Upper lobe of left lung (tissue), 6 donors: ENCODE measurements around the gene ZNF554. TPM values are rescaled to one million over a fixed set of nuclear protein-coding genes. Genes with fewer than 3 reads are reported as not detected.

ENCODE experiments used
- ATAC-seq, 2 donors: fragments of 200-7000 bp; cut with Tn5 transposase; one replicate each; pipeline ENCODE4 v1.9.1; 2022; ENCODE audit warnings: mild to moderate bottlenecking in 2 of 2, moderate library complexity in 2 of 2; ENCODE audit not compliant: low FRiP score in 2 of 2
- DNase-seq, 2 donors: peaks; one replicate each; pipeline ENCODE4 v3.0.0-alpha.2; 2019 to 2020
- H3K27ac ChIP-seq, 4 donors: fragments of 200-600 bp; sonication (generic); one replicate each; pipeline ENCODE4 v1.5.1; 2016 to 2019
- H3K27me3 ChIP-seq, 4 donors: fragments of 200-600 bp; sonication (generic); one replicate each; pipeline ENCODE4 v1.5.1; 2017 to 2019
- H3K36me3 ChIP-seq, 4 donors: fragments of 200-600 bp; sonication (generic); one replicate each; pipeline ENCODE4 v1.5.1; 2016 to 2019
- H3K4me1 ChIP-seq, 4 donors: fragments of 200-600 bp; sonication (generic); one replicate each; pipeline ENCODE4 v1.5.1; 2018 to 2019
- H3K4me3 ChIP-seq, 4 donors: fragments of 200-600 bp; sonication (generic); one replicate each; pipeline ENCODE4 v1.5.1; 2017 to 2019; ENCODE audit warnings: mild to moderate bottlenecking in 2 of 4, moderate library complexity in 1 of 4
- H3K9me3 ChIP-seq, 4 donors: fragments of 200-600 bp; sonication (generic); one replicate each; pipeline ENCODE4 v1.5.1; 2018 to 2019
- CTCF ChIP-seq, 6 experiments: fragments of 450-650 bp in 4 of 6; fragments of 200-600 bp in 2 of 6; sonication (generic) in 2 of 6; IDR thresholded peaks; one replicate each; pipeline ENCODE4 v1.5.1; 2016 to 2019; ENCODE audit warnings: antibody characterized with exemption in 6 of 6
- EP300 ChIP-seq, 4 donors: sonication (generic); formaldehyde crosslinking; IDR thresholded peaks; one replicate each; pipeline ENCODE4 v1.5.1; 2017; ENCODE audit warnings: antibody characterized with exemption in 4 of 4, control low read depth in 2 of 4
- POLR2A ChIP-seq, 4 donors: fragments of 450-650 bp; IDR thresholded peaks; one replicate each; pipeline ENCODE4 v1.5.1; 2016 to 2017; ENCODE audit warnings: antibody characterized with exemption in 4 of 4, mild to moderate bottlenecking in 2 of 4
- POLR2AphosphoS5 ChIP-seq, 2 donors: sonication (generic); formaldehyde crosslinking; IDR thresholded peaks; one replicate each; pipeline ENCODE4 v1.5.1; 2017; ENCODE audit warnings: antibody characterized with exemption in 2 of 2
- WGBS, 2 donors: methylation state at CpG; one replicate each; pipeline ENCODE4 v1.1.5; 2017 to 2018; 5-methylcytosine and 5-hydroxymethylcytosine counted together
- total RNA-seq, 6 donors: library from RNA; depleted of rRNA in 4 of 6; stranded (reverse); fragments of >200 nt in 4 of 6; gene quantifications; one replicate each; pipeline versions ENCODE4 v1.1.0 to v1.2.1, GENCODE V29; 2016 to 2021
- donor health status: DM: no; HTN: no; CAD: no; lungs with moderate emphysema.
- donor health status: DM: no; HTN: yes; CAD: no; lungs with severe emphysema.

ZNF554 gene
- total RNA-seq, 6 donors from 2014 or later, result 3.2 to 11.5 (median 6.7) TPM

- Histone ChIP-seq H3K4me3 (peak overlapping the region in 3 of 4 donors; percentile 21 to 27 (median 23)), H3K27me3 (no peaks in the 10 kb centered on the region), H3K4me1 (peaks cover 24 to 56% (median 27%) of the 10 kb centered on the region in 4 donors), H3K36me3 (peaks cover 0 to 11% (median 2%) of the 10 kb centered on the region in 4 donors), H3K27ac (peak overlapping the region; percentile 80 to 89 (median 84)), H3K9me3 (no peaks in the 10 kb centered on the region)
- ATAC-seq (peak; percentile 36 to 64), DNase-seq (peak; percentile 43 to 83)
- 57 to 75% methylated on average over 13 to 24 of the region's 24 CpGs for WGBS, 2 donors
- peak in 1 of 4 donors; percentile 6 for TF ChIP-seq EP300 (IDR thresholded peaks at IDR 0.05)
- TF ChIP-seq POLR2A (IDR thresholded peaks at IDR 0.05), result no peak
- no peak for TF ChIP-seq CTCF (IDR thresholded peaks at IDR 0.05)
- peak in 1 of 2 donors; percentile 55 for TF ChIP-seq POLR2AphosphoS5 (IDR thresholded peaks at IDR 0.05)
These were observed 44.6 kb upstream of the ZNF554 start for GRCh38 chr19:2774953-2775555.

GRCh38 chr19:2775556-2776430 lies 43.9 kb upstream of the ZNF554 start:
- peak overlapping the region in 3 of 4 donors; percentile 21 to 27 (median 23) for H3K4me3 ChIP-seq
- no peaks in the 10 kb centered on the region for H3K9me3 ChIP-seq
- H3K4me1 ChIP-seq, result peaks cover 20 to 56% (median 24%) of the 10 kb centered on the region in 4 donors
- peaks cover 0 to 11% (median 2%) of the 10 kb centered on the region in 4 donors for H3K36me3 ChIP-seq
- WGBS, 2 donors, result 59 to 65% methylated on average over 29 of the region's 29 CpGs
- DNase-seq (peak in 1 of 2 donors; percentile 64), ATAC-seq (peak; percentile 46 to 69)
- no peaks in the 10 kb centered on the region for H3K27me3 ChIP-seq
- H3K27ac ChIP-seq, result peak overlapping the region; percentile 80 to 89 (median 84)
- no peak for TF ChIP-seq EP300 (IDR thresholded peaks at IDR 0.05)
- peak in 1 of 2 donors; percentile 16 for TF ChIP-seq POLR2AphosphoS5 (IDR thresholded peaks at IDR 0.05)

- no peaks in the 10 kb centered on the region for H3K9me3 ChIP-seq
- H3K4me1 ChIP-seq, result peaks cover 34 to 57% (median 41%) of the 10 kb centered on the region in 4 donors
- no peak overlapping the region for H3K4me3 ChIP-seq
- peaks cover 0 to 8% (median 2%) of the 10 kb centered on the region in 4 donors for H3K36me3 ChIP-seq
- no peak overlapping the region for H3K27ac ChIP-seq
- TF ChIP-seq POLR2AphosphoS5 (IDR thresholded peaks at IDR 0.05) (no peak), EP300 (IDR thresholded peaks at IDR 0.05) (no peak), POLR2A (IDR thresholded peaks at IDR 0.05) (no peak), CTCF (IDR thresholded peaks at IDR 0.05) (no peak)
- DNase-seq (no peak), ATAC-seq (no peak)
- H3K27me3 ChIP-seq, result no peaks in the 10 kb centered on the region
- WGBS, 2 donors, result 91 to 96% methylated on average over 19 of the region's 19 CpGs
These were observed 41.5 kb upstream of the ZNF554 start for GRCh38 chr19:2777952-2778683.

GRCh38 chr19:2779121-2779740 lies 40.4 kb upstream of the ZNF554 start:
- ATAC-seq (no peak), DNase-seq (no peak)
- Histone ChIP-seq H3K9me3 (no peaks in the 10 kb centered on the region), H3K36me3 (peaks cover 0 to 8% (median 2%) of the 10 kb centered on the region in 4 donors), H3K4me3 (no peak overlapping the region), H3K4me1 (peaks cover 37 to 62% (median 47%) of the 10 kb centered on the region in 4 donors), H3K27me3 (no peaks in the 10 kb centered on the region), H3K27ac (no peak overlapping the region)
- WGBS, 2 donors, result 85 to 94% methylated on average over 10 to 13 of the region's 14 CpGs
- TF ChIP-seq EP300 (IDR thresholded peaks at IDR 0.05) (no peak), CTCF (IDR thresholded peaks at IDR 0.05) (no peak), POLR2AphosphoS5 (IDR thresholded peaks at IDR 0.05) (no peak), POLR2A (IDR thresholded peaks at IDR 0.05) (no peak)
